ENCODE measurements around the gene NR1D1.

NR1D1 gene

DNA sequence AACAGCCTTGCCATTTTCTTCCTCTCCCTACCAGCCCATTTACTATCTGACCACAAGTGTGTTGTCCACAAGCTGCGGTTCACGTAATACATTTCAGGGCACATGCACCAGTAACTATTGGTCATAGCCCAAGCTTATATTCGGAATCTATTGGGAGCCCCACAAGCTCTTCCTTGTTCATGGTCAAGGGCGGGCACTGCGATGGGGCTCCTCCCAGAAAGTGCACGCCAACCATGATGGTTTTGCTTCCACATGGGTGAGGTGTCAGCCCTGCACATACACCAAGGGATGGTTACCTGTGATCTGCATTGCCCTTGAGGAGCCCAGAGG is 25.6 kb downstream of the NR1D1 start:
- DNase-seq = no peak

DNA sequence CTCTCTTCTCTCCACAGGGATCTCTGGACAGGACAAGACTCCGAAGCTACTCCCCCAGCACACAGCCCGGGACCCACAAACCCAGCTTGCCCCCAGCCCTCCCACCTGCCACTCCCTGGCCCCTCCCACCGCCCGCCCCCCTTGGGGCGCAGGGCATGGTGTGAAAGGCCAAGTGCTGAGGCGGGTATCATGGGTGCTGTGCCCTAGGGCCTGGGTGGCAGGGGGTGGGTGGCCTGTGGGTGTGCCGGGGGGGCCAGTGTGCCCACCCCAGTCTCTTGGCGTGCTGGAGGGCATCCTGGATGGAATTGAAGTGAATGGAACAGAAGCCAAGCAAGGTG is 26.2 kb downstream of the NR1D1 start:
- DNase-seq = no peak

DNA sequence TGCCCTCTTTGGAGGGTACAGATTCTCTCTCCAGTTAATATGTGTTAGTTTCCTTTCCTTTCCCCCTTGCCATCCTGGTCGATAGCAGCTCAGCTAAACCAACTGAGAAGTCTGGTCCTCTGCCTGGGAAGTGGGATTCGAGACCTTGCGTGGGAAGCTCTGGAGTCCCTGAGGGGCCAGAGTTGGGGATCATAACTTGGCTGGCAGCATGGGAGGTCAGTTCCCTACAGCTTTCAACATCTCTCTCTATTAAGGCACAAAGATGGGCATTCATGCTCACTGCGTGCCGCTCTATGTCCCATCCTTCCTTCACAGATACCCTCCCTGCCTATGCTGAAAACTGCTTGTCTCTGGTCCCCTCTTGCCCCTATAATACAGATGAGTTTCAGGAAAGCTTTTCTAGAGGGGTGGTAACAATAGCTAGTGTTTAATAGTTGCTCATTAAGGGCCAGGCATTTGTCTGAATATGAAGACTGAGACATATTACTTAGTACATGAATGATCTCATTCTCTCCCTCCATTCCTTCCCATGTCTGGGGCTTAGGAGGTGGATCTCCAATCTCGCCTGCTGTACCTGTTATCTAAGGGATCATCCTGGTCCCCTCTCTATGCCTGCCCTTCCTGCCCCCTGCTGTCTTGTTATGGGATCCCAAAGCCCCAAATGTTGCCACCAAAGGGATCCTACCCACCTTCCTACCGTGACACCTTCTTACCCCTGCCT is 26.8 kb downstream of the NR1D1 start:
- DNase-seq = no peak

DNA sequence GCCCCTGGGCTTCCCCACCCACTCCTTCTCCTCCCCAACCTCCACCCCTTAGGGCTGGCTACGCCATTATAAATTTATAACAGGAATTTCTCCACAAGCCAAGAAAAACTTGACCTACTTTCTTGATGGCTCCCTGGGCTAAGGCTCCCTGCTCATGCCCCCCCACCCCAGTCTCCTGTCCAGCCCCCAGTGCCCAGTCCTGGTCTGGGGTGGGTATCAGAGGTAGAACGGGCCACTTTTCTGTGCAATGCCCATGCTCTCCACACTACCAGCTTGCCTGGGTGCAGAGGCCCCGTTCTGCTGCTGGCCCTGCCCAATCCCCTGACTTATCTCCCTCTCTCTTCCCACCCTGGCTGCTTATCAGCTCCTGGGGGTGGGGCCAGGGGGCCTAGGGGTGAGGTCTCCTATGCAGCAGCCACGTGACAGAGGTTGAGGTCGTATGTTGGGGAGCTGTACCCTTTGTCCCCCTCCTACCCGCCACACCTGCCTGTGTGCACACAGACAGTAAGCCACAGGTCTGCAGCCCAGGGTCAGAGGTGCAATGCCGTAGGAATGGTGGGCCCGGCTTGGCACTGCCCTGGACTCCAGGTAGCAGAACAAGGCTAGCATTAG is 27.5 kb downstream of the NR1D1 start:
- no peak for DNase-seq

DNA sequence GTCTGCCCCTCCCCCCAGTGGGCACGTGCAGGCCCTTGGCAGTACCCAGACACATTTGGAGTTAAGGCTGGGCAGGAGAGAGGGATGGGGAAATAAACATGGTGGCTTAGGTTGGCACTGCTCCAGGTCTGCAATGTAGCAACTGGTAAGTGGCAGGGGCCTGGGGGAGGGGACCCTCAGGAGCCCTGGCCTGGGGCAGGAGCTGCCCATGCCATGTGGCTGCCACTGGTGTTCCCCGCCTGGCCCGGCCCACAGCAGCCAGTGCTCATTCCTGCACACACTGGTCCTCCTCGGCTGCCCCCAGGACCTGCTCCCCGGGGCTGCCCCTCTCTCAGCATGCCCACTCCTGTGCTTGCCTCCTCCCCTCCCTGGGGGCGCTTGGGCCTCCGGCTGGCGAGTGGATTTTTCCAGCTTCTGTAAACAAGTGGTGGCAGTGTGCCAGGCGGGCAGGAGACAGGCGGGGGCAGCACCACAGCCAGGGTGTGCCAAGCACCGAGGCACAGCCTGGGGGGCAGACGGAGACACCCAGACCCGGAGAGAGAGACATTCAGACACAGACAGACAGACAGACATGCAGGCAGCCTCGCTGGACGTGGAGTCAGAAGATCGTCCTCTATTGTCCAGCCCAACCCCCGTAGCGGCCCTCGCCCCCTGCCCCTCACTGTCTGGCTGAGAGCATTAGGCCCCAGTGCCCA is 28.2 kb downstream of the NR1D1 start:
- no peak for DNase-seq

DNA sequence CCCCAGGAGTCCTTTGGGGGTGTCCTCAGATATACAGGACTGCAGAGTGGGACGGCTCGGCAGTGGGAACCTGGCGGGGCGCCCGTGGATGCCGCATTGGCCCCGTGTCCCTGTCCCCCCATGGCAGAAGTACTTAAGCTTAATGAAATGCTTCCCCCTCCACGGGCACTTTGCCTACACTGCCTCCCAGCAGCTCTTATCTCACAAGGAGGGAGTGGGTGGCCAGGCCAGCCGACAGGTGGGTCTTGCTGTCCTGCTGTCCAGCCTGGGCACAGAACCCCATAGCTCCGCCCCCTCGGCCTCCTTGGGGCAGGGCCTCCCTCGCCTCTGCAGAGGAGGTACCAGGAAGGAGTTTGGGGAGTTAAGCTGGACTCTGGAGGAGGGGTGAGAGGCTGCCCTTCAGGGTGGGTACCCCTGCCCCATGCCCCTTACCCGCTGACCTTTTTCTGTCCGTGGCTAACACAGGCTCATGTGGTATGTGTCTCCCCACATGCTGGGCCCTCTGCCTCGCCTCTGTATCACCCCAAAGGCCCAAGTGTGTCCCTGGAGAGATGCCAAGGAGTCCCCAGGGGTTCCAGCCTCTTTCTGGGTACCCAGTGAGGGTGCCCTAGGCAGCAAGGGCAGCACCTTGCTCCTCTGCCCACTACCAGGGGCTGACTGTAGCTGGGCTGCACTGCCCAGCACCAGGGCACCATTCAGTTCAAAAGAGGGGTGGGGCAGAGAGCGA is 28.9 kb downstream of the NR1D1 start:
- DNase-seq = no peak

DNA sequence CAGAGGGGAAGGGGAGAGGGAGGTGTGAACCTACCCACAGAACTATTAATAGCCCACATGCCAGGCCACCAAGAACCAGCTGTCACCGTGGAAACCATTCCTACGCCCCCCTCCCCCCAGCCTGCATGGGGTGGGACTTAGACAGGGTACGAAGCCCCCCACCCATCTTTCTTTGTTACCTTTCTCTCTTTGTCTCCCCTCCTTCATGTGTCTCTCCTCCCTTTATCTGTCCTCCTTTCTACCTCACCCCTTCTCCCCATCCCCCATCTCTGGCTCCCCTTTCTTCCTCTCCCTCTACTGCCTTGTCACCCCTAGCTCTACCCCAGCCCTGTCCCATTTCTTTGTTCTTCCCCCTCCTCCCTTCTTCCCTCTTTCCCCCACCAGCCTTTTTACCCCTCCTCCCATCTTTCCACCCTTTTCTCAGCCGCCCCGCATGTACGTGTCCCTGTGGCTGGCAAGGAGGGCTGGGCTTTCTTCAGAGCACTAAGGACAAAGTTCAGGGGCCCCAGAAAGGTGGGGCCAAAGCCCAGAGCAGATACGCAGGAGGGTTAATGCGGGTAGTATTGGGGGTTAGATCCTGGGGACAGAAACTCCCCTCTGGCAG is 29.6 kb downstream of the NR1D1 start:
- no peak for DNase-seq

DNA sequence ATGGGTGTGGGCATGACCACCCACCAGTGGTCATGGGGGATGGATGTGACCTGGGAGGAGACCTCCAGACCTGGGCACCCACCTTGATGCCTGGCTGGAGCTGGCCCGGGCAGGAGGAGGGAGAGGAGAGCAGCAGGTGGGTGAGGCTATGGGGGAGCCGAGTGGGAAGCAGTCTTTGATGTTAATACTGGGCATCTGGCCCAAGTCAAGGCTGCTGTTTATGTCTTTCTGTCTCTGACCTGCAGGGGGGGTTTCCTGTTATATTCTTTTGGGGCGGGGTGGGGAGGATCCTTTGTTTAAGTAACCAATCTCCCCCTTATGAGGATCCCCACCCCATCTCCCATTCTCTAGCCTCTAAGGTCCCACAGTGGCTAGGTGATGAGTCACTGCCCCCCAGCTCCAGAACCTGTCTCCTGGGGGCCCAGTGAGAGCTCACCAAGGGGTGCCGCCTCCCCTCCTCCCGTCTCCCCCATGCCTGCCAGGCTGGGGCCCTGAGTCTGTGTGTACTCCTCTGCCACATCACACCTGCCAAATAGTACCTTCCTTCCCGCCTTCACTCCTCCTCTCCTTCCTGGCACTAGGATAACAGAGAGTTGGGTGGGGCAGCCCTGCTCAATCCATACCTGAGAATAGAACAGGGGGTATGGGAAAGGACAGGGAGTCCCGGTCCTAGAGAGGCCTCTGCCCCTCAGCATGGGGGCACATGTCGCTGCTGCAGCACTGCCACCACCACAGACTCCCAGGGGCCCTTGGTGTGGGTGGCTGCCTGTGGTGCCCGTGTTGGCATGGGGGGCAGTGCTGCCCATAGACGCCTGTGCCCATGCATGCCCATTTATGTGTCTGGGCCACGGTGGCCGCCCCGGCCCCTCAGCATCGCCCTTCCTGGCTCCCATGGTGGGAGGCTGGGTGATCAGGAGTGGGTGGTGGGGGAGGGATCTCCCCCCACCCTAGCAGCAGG is 30.4 kb downstream of the NR1D1 start:
- DNase-seq = peak; percentile 30

DNA sequence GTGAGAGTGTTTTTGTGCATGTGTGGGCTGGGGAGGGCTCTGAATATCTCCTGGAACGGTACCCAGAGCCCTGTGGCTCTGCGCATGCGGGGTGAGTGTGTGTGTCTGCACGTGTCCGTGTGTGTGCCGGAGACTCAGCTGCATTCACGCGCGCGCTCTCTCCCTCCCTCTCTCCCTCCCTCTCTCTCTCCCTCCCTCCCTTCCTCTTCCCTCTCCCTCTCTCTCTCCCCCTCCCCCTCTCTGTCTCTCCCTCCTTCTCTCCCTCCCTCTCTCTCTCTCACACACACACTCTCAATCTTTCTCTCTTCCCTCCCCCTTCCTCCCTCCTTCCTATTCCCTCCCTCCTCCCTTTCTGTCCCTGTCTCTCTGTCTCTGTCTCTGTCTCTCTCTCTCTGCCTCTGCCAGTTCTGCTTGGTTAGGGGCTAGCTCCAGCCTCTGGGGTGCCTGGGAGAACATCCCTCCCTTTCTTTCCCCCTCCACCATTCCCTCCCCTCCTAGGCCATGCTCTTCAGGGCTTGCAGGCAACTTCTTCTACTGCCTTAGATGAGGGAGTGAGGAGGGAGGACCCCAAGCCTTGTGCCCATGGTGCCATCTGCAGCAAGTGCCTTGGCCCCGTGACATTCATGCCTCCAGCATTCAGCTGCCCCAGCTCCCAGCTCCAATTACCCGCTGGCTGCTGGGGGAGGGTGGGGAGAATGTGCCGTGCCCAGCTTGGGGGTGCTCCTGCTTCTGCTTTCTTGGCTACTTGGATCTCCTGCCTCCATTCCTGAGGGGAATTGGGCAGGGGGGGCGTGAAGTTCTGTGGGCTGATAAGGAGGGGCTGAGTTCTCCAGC is 31.3 kb downstream of the NR1D1 start:
- DNase-seq = peak; percentile 86

DNA sequence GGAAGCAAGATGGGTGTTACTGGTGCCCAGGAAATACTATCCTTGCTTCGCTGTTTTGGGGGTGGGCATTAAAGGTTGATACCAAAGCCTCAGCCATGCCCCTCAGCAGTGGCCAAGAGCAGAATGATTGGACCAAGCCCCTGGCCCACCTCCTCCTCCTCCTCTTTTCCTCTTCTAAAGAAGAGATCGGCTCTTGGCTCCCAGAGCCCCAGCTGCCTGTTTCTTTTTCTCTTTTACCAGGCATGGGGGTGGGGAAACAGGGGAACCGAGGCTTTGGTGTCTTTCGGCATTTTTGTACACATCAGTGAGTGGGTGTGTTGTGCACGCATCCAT is 31.8 kb downstream of the NR1D1 start:
- DNase-seq = no peak

DNA sequence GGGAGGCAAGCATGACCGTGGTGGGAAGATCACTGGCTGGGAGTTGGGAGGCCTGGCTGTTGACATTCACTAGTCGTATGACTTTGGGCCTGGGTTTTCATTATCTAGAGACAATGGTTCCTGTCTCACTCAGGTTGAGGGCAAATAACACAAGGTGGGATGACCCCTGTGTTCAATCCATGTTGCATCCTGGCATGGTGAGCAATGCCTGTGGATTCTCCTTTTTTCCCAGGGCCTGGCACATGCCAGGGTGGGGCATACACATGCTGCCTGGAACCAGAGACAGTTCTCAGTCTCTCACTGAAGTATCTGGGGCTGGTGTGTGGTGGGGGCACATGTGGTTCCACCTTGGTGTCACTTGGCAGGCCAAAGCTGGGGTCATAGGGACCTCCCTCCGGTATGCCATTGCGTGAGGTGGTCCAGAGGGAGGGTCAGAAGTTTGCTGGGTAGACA is 32.2 kb downstream of the NR1D1 start:
- no peak for DNase-seq

DNA sequence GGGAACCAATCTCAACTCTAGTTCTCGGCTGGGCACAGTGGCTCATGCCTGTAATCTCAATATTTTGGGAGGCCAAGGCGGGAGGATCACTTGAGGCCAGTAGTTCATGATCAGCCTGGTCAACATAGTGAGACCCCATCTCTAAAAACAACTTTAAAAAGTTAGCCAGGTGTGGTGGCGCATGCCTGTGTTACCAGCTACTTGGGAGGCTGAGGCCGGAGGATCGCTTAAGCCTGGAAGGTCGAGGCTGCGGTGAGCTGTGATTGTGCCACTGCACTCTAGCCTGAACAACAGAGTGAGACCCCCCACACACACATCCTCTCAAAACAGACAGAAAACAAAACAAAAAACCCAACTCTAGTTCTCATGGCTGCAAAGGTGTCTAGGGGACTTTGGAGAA is 32.7 kb downstream of the NR1D1 start:
- no peak for DNase-seq

DNA sequence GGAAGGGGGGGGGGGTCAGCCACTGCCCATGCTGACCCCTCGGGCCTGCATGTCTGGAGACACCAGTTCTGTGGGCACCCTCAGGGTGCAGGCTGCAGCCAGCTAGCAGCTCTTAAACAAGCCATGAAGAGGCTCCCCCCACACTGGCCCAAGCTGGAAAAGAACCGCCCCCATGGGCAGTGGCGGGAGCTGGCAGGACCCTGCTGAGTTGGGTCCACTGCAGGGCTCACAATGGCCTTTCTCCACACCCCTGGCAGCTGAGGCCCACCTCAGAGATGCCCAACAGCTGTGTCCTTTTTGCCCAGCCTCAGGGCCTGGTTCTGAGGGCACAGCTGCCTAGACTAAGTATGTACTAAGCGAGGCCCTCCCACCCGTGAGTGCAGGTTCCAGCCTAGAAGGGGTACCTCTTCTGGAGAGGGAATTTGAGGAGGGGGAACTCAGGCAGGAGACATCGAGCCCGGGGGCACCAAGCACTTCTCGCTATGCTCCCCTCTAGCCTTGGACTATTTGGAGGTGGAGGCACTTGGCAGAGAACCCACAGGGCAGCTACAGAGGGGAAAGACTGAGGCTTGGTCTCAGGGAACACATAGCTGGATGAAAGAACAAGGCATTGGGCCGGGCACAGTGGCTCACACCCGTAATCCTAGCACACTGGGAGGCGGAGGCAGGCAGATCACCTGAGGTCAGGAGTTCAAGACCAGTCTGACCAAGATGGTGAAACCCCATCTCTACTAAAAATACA is 34.4 kb downstream of the NR1D1 start:
- DNase-seq = no peak

DNA sequence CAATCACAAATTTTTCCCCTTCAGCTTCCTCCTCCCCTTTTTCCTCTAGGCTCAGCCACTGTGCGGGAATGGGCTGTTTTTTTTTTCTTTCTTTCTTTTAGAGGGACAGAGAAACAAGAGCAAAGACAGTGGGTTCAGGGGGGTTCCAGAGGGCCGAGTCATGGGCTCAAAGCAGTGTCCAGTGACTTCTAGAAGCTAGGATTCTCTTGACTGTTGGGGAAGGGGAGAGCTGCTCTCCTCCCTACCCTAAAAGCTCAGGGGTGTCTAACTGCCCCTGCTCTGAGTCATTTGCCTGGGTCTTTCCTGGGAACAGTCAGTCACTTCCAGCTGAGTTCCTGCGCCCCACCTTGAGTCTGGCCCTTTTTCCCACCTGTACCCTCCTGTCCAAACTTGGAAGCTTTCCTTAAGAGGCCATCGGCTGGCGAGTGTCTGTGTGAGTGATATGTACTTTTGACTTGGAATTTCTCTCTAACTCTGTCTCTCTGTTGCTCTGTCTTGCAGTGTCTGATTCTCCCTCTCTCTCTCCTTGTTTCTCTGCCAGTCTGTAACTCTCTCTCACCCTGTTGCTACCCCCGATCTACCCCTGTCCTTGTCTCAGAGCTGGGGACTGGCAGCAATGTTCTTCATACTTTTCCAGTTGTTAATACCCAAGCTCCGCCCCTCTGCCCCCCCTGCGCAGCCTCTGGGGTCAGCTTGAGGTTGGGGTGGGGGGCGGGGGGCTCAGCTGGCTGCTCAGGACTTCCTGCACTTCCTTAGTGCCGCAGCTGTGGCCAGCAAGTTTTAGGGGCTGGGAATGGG is 35.2 kb downstream of the NR1D1 start:
- no peak for DNase-seq

DNA sequence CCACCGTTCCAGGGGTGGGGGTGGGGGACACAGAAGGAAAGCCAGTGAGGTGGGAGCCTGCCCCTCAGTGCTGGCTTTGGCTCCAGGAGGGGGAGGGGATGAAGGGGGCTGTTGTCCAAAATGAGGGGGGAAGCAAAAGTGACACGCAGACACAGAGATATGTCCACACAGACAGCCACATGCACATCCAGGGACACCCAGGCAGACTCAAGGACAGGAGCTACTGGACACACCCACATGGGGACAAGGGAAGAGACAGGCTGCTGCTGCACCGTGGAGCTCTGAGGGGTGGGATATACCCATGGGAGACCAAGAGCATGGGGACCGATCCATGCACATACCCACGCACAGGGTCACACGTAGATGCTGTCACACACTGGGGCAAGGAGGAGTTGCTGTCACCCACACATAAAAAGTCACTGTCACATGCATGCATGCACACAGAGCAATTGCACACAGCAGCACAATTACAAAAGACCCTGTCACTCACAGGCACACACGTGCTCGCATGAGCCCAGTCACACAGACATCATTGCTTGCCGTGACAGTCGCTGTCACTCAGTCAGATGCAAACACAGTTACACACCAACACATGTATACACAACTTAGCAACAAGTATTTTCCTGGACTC is 36.4 kb downstream of the NR1D1 start:
- DNase-seq = peak; percentile 33

DNA sequence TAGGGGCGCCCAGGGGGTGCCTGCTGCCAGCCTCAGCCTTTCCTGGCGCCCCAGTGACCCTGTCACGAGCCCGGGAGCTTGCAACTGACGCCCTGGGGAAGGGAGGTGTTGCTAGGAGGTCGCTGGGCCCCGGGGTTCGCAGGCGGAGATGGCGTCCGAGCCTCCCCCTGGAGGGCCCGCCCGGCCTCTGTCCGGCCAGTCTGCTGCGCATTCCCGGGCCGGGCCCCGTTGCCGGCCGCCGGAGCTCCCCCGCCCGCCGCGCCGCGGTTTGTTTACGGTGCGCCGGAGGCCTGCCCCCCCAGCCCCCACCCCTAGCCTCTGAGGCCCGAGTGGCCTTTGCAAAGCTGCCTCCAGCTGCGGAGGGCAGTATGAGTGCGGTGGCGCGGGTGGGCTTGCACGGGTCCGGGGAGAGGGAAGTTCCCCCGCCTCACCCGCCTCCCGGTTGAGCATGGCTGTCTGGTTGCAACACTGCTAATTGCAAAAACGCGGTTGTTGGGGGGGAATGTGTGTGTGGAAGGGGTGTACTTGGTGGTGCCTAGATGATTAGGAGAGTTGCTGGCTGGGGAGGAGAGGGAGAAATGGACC is 37.1 kb downstream of the NR1D1 start:
- DNase-seq = no peak

DNA sequence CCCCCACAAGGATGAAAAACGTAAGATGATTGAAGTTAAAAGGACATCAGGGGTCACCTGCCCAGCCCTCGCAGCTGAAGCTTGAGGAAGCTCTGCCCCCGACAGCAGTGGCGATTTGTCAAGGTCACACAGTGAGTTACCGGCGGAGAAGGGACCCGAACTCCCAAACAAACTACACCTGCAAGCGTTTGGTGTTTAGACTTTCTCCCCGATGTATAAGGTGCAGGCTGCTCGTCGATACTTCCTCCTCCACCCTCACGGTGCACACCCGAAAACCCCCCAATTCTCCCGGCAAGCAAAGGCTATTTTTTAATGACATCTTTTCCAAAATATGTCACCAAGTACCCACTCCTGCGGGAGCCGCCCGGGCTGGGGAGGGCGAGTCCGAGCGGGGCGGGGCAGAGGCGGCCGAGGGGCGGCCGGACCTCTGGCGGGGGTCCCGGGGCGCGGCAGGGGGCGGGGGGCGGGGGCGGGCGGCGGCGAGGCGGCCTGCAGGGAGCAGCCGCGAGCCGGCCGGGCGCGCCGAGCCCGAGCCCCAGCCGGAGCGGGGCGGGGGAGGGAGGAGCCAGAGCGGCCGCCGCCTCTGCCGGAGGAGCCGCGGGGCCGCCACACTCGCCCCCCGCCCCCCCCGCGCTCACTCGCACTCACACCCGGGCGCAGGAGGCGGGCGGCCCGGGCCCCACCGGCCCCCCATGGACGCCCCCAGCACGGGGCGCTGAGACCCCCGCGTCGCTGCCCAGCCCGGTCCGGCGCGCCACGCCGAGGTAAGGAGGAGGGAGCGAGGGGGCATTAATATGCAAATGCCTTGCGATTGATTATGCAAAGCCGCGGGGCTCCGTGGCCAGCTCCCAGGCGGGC is 37.8 kb downstream of the NR1D1 start, which contains the start of gene THRA:
TSS of gene THRA (plus strand) at position 637 of the 858 bp plus-strand sequence. CDS start 11,524 bp downstream, outside the sequence.
- DNase-seq = peak; percentile 63

DNA sequence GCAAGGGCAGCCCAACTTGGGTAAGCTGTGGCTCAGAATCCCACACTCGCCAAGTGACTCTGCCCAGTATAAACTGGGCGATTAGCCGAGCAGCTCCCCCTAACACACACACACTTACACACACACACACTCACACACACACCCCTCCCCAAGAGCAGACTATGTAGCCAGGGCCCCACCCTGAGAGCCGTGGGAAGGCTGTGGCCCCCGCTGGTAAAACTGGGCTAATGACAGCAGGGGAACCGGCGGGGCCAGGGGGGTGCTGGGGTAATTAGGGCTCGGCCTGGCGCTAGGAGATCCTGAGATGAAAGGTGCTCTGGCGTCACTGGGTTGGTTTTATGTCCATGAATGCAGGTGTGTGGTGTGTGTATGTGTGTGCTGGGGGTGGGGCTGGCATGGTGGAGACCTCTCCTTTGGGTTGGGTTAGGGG is 38.8 kb downstream of the NR1D1 start:
- no peak for DNase-seq
